Measurements from ENCODE around the gene PIGM. TPM values are rescaled to one million over a fixed set of nuclear protein-coding genes. Genes with fewer than 3 reads are reported as not detected.

PIGM gene
- total and polyA plus RNA-seq, 9 donors: 2.7 to 7.4 (median 5.9) TPM

- H3K4me3 ChIP-seq: no peak overlapping the region
- no peaks in the 10 kb centered on the region for H3K9me3 ChIP-seq
- H3K4me1 ChIP-seq (ENCODE audit: insufficient read depth): peaks cover 1% of the 10 kb centered on the region
- no peaks in the 10 kb centered on the region for H3K36me3 ChIP-seq
- WGBS, 3 donors: 74 to 76% (median 76%) methylated on average over 5 of the region's 5 CpGs
- intact Hi-C loops (cut with DNase I): no loop called here
- TF ChIP-seq CTCF (IDR thresholded peaks at IDR 0.05) (no peak), EP300 (IDR thresholded peaks at IDR 0.05) (no peak), POLR2A (IDR thresholded peaks at IDR 0.05) (no peak)
- no peak overlapping the region for H3K27ac ChIP-seq
- no peak for DNase-seq
- H3K27me3 ChIP-seq: no peaks in the 10 kb centered on the region
These were observed 10.3 kb downstream of the PIGM start for GRCh38 chr1:160021376-160022074.

GRCh38 chr1:160020196-160020595 is 11.6 kb downstream of the PIGM start:
- peaks cover 1% of the 10 kb centered on the region for H3K4me1 ChIP-seq (ENCODE audit: insufficient read depth)
- WGBS, 3 donors: 89 to 93% (median 89%) methylated on average over 5 of the region's 5 CpGs
- intact Hi-C loops (cut with DNase I): no loop called here
- TF ChIP-seq POLR2A (IDR thresholded peaks at IDR 0.05) (no peak), CTCF (IDR thresholded peaks at IDR 0.05) (no peak), EP300 (IDR thresholded peaks at IDR 0.05) (no peak)
- H3K4me3 ChIP-seq: no peak overlapping the region
- no peaks in the 10 kb centered on the region for H3K36me3 ChIP-seq
- DNase-seq: no peak
- no peak overlapping the region for H3K27ac ChIP-seq
- no peaks in the 10 kb centered on the region for H3K9me3 ChIP-seq
- H3K27me3 ChIP-seq: no peaks in the 10 kb centered on the region

- no peak for DNase-seq
- Histone ChIP-seq H3K27me3 (no peaks in the 10 kb centered on the region), H3K4me3 (no peak overlapping the region), H3K27ac (no peak overlapping the region), H3K36me3 (no peaks in the 10 kb centered on the region), H3K4me1 (ENCODE audit: insufficient read depth) (peaks cover 1% of the 10 kb centered on the region), H3K9me3 (no peaks in the 10 kb centered on the region)
- intact Hi-C loops (cut with DNase I): no loop called here
- TF ChIP-seq POLR2A (IDR thresholded peaks at IDR 0.05) (no peak), EP300 (IDR thresholded peaks at IDR 0.05) (no peak), CTCF (IDR thresholded peaks at IDR 0.05) (no peak)
- WGBS, 3 donors: 65 to 83% (median 83%) methylated on average over 1 of the region's 1 CpG
These were observed 12.9 kb downstream of the PIGM start for GRCh38 chr1:160018900-160019299.

- 71 to 80% (median 77%) methylated on average over 3 of the region's 3 CpGs for WGBS, 3 donors
These were observed 13.4 kb downstream of the PIGM start for GRCh38 chr1:160018347-160018746.

More at GRCh38 chr1:160018347-160018746, 13.4 kb downstream of the PIGM start:
- Histone ChIP-seq H3K27me3 (no peaks in the 10 kb centered on the region), H3K36me3 (no peaks in the 10 kb centered on the region), H3K4me1 (ENCODE audit: insufficient read depth) (no peaks in the 10 kb centered on the region), H3K4me3 (no peak overlapping the region), H3K9me3 (no peaks in the 10 kb centered on the region), H3K27ac (no peak overlapping the region)
- TF ChIP-seq POLR2A (IDR thresholded peaks at IDR 0.05) (no peak), CTCF (IDR thresholded peaks at IDR 0.05) (no peak), EP300 (IDR thresholded peaks at IDR 0.05) (no peak)
- intact Hi-C loops (cut with DNase I): no loop called here
- DNase-seq: no peak
